ENCODE measurements around the gene KANSL3. TPM values are rescaled to one million over a fixed set of nuclear protein-coding genes. Genes with fewer than 3 reads are reported as not detected.

The KANSL3 gene
- total and polyA plus RNA-seq, 9 donors, result 28.0 to 55.7 (median 47.0) TPM

DNA sequence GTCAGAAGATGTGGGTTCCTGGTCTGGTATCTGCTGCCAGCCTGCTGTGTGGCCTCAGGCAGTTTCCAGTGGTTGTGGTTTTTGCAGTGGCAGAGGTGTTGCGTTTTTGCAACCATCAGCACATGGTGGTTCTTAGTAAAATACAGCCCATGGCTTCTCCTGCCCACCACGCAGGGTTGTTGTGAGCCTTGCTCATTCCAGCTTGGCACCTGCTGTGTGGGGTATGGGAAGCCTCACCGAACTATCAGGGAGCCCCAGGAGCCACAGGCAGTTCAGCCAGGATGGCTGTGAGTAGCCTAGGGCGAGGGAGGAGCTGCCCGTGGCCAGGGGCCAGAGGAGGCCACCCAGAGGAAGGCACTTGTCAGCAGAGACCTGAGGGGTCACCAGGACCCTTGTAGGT is 91.8 kb downstream of the KANSL3 start:
- intact Hi-C loops (cut with DNase I), result loop anchor here in 1 of 4 donors (10.0 kb wide), 1 partner anchor 218 kb away; the partner anchor contains the start of gene CNNM4
- TF ChIP-seq EP300 (IDR thresholded peaks at IDR 0.05) (no peak), POLR2A (IDR thresholded peaks at IDR 0.05) (no peak)
- TF ChIP-seq, protein P1, sequence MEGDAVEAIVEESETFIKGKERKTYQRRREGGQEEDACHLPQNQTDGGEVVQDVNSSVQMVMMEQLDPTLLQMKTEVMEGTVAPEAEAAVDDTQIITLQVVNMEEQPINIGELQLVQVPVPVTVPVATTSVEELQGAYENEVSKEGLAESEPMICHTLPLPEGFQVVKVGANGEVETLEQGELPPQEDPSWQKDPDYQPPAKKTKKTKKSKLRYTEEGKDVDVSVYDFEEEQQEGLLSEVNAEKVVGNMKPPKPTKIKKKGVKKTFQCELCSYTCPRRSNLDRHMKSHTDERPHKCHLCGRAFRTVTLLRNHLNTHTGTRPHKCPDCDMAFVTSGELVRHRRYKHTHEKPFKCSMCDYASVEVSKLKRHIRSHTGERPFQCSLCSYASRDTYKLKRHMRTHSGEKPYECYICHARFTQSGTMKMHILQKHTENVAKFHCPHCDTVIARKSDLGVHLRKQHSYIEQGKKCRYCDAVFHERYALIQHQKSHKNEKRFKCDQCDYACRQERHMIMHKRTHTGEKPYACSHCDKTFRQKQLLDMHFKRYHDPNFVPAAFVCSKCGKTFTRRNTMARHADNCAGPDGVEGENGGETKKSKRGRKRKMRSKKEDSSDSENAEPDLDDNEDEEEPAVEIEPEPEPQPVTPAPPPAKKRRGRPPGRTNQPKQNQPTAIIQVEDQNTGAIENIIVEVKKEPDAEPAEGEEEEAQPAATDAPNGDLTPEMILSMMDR (IDR thresholded peaks at IDR 0.05), result no peak
- DNase-seq, result no peak
- Histone ChIP-seq H3K27ac (no peak overlapping the region), H3K27me3 (no peaks in the 10 kb centered on the region), H3K9me3 (no peaks in the 10 kb centered on the region), H3K4me3 (no peak overlapping the region), H3K36me3 (no peaks in the 10 kb centered on the region), H3K4me1 (ENCODE audit: insufficient read depth) (no peaks in the 10 kb centered on the region)
- WGBS, 3 donors, result 89 to 92% (median 90%) methylated on average over 5 of the region's 5 CpGs

Other genes with a start within 250 kb of the KANSL3 start
- not detected for gene NEURL3, start 133.0 kb downstream of the KANSL3 start, total RNA-seq
- gene NEURL3, start 133.0 kb downstream of the KANSL3 start, polyA plus RNA-seq, result under 1 TPM in 1 of 2 donors, not detected in 1; 0.06 TPM
- gene ARID5A, start 101.6 kb downstream of the KANSL3 start, total RNA-seq, result 10 to 100 TPM; 11.7 to 46.1 (median 17.1) TPM
- 10 to 100 TPM in 1 of 2 donors, 1 to 10 TPM in 1; 1.5 to 24.4 TPM for gene ARID5A, start 101.6 kb downstream of the KANSL3 start, polyA plus RNA-seq
- gene FER1L5, start 4.5 kb upstream of the KANSL3 start, total RNA-seq, result under 1 TPM; 0.12 to 0.80 (median 0.34) TPM
- gene FER1L5, start 4.5 kb upstream of the KANSL3 start, polyA plus RNA-seq, result under 1 TPM; 0.08 to 0.23 TPM
- 10 to 100 TPM; 14.8 to 29.4 (median 22.5) TPM for gene LMAN2L, start 101.8 kb upstream of the KANSL3 start, total RNA-seq
- gene LMAN2L, start 101.8 kb upstream of the KANSL3 start, polyA plus RNA-seq, result 10 to 100 TPM; 23.1 to 41.6 TPM
- gene CNNM4, start 122.6 kb upstream of the KANSL3 start, total RNA-seq, result 1 to 10 TPM; 3.9 to 8.3 (median 7.0) TPM
- 1 to 10 TPM; 2.7 to 7.1 TPM for gene CNNM4, start 122.6 kb upstream of the KANSL3 start, polyA plus RNA-seq
- gene CNNM3, start 178.0 kb upstream of the KANSL3 start, total RNA-seq, result 10 to 100 TPM; 13.0 to 23.1 (median 18.6) TPM
- 10 to 100 TPM; 13.1 to 14.0 TPM for gene CNNM3, start 178.0 kb upstream of the KANSL3 start, polyA plus RNA-seq
- 10 to 100 TPM in 4 of 7 donors, 1 to 10 TPM in 3; 5.3 to 14.1 (median 11.5) TPM for gene ANKRD23, start 205.7 kb upstream of the KANSL3 start, total RNA-seq
- gene ANKRD23, start 205.7 kb upstream of the KANSL3 start, polyA plus RNA-seq, result 1 to 10 TPM; 1.4 to 6.4 TPM
- 10 to 100 TPM; 10.3 to 14.7 (median 12.7) TPM for gene ANKRD39, start 219.7 kb upstream of the KANSL3 start, total RNA-seq
- 10 to 100 TPM in 1 of 2 donors, 1 to 10 TPM in 1; 2.6 to 14.1 TPM for gene ANKRD39, start 219.7 kb upstream of the KANSL3 start, polyA plus RNA-seq
- 10 to 100 TPM; 29.4 to 59.2 (median 47.2) TPM for gene SEMA4C, start 231.8 kb upstream of the KANSL3 start, total RNA-seq
- gene SEMA4C, start 231.8 kb upstream of the KANSL3 start, polyA plus RNA-seq, result 10 to 100 TPM; 17.3 to 46.9 TPM